HEK293T (cell line): ENCODE results near the gene VDR.

Source experiments
- CTCF ChIA-PET: fragments of 350-600 bp; formaldehyde crosslinking; extraction: SDS; loops from one replicate; lab custom pipeline; 2021; ENCODE audit warnings: antibody characterized with exemption, inconsistent platforms; lab: Yijun Ruan, JAX
- POLR2A ChIA-PET: fragments of 350-600 bp; formaldehyde crosslinking; extraction: SDS; loops from one replicate; lab custom pipeline; 2020; ENCODE audit warnings: antibody characterized with exemption, inconsistent platforms; lab: Yijun Ruan, JAX
- DNase-seq: peaks from one replicate; pipeline ENCODE4 v3.0.0; 2012; ENCODE audit warnings: mixed read lengths; ENCODE audit errors: extremely low spot score
- ARNT ChIP-seq: fragments of 450-650 bp; IDR thresholded peaks from 2 replicates; pipeline ENCODE4 v1.6.1; 2017; ENCODE audit warnings: mild to moderate bottlenecking
- BHLHE40 ChIP-seq: fragments of 450-650 bp; IDR thresholded peaks from 2 replicates; pipeline ENCODE4 v1.6.1; 2016; ENCODE audit warnings: mild to moderate bottlenecking, moderate library complexity, borderline replicate concordance
- CTBP1 ChIP-seq: fragments of 450-650 bp; IDR thresholded peaks from 2 replicates; pipeline ENCODE4 v1.6.1; 2016; ENCODE audit warnings: borderline replicate concordance
- ELF4 ChIP-seq: fragments of 450-650 bp; IDR thresholded peaks from 2 replicates; pipeline ENCODE4 v1.6.1; 2017; ENCODE audit warnings: antibody characterized with exemption
- FOXA1 ChIP-seq: fragments of 450-650 bp; IDR thresholded peaks from 2 replicates; pipeline ENCODE4 v1.6.1; 2016; ENCODE audit warnings: mild to moderate bottlenecking
- FOXK2 ChIP-seq: fragments of 450-650 bp; IDR thresholded peaks from 2 replicates; pipeline ENCODE4 v1.6.1; 2016; ENCODE audit warnings: mild to moderate bottlenecking
- FOXM1 ChIP-seq: fragments of 450-650 bp; IDR thresholded peaks from 2 replicates; pipeline ENCODE4 v1.6.1; 2017; ENCODE audit warnings: mild to moderate bottlenecking, borderline replicate concordance
- HDGF ChIP-seq: fragments of 450-650 bp; IDR thresholded peaks from 2 replicates; pipeline ENCODE4 v1.6.1; 2017; ENCODE audit warnings: antibody characterized with exemption, borderline replicate concordance
- L3MBTL2 ChIP-seq: fragments of 450-650 bp; conservative IDR thresholded peaks from 2 replicates; pipeline ENCODE4 v1.6.1; 2016; ENCODE audit warnings: mild to moderate bottlenecking
- LEF1 ChIP-seq: fragments of 450-650 bp; IDR thresholded peaks from 2 replicates; pipeline ENCODE4 v1.6.1; 2017; ENCODE audit warnings: mild to moderate bottlenecking, borderline replicate concordance
- NFRKB ChIP-seq: fragments of 450-650 bp; IDR thresholded peaks from 2 replicates; pipeline ENCODE4 v1.6.1; 2016; ENCODE audit warnings: mild to moderate bottlenecking, moderate library complexity
- SP1 ChIP-seq: fragments of 450-650 bp; IDR thresholded peaks from 2 replicates; pipeline ENCODE4 v1.6.1; 2017
- SUZ12 ChIP-seq: fragments of 450-650 bp; IDR thresholded peaks from 2 replicates; pipeline ENCODE4 v1.6.1; 2016; ENCODE audit warnings: mild to moderate bottlenecking
- TARDBP ChIP-seq: fragments of 450-650 bp; IDR thresholded peaks from 2 replicates; pipeline ENCODE4 v1.6.1; 2016
- ZNF384 ChIP-seq: fragments of 450-650 bp; IDR thresholded peaks from 2 replicates; pipeline ENCODE4 v1.6.1; 2016
- TF ChIP-seq, protein P1 (sequence below): fragments of 450-650 bp; IDR thresholded peaks from 2 replicates; pipeline ENCODE4 v1.6.1; 2016

VDR gene

GRCh38 chr12:47795814-47796411, 108.9 kb downstream of the VDR start:
- DNase-seq = no peak
- CTCF ChIA-PET = interaction anchor here (0.6 to 2.4 kb wide), 2 partner anchors 14 to 42 kb away, joined by 3 to 20 read pairs; no protein-coding TSS in a partner anchor
- TF ChIP-seq FOXM1 (no peak), ELF4 (no peak), ZNF384 (no peak)
- POLR2A ChIA-PET = no interaction called here

GRCh38 chr12:47795121-47795813, 109.5 kb downstream of the VDR start:
- POLR2A ChIA-PET = no interaction called here
- CTCF ChIA-PET = interaction anchor here (2.4 kb wide), 1 partner anchor 43 kb away, joined by 20 read pairs; no protein-coding TSS in a partner anchor
- TF ChIP-seq HDGF (no peak), ZNF384 (no peak), ARNT (no peak), CTBP1 (no peak), ELF4 (no peak)

DNA sequence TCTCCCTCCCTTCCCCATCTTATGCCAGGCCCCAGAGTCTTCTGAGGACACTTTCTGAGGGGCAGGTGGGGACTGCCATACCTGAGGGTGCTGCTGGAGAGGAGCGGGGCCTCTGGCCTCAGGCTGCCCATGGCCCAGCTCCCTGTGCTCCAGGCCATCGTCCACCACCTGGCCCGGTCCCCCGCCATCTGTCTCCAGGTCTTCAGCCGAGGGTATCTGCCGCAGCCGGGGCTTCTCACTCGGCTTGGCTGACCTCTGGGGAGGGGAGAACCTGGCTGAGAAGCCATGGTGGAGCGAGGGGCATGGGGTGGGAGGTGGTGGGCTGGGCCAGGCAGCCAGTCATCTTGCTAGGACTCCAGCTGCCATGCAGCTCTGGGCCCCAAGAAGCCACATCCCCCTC, 110.1 kb downstream of the VDR start:
- ChIA-PET POLR2A (no interaction called here), CTCF (no interaction called here)
- no peak for DNase-seq
- no peak for TF ChIP-seq SUZ12
- no peak for TF ChIP-seq NFRKB
- no peak for TF ChIP-seq CTBP1
- TF ChIP-seq ELF4 = no peak

More at GRCh38 chr12:47795121-47795813, 109.5 kb downstream of the VDR start:
- no peak for DNase-seq

DNA sequence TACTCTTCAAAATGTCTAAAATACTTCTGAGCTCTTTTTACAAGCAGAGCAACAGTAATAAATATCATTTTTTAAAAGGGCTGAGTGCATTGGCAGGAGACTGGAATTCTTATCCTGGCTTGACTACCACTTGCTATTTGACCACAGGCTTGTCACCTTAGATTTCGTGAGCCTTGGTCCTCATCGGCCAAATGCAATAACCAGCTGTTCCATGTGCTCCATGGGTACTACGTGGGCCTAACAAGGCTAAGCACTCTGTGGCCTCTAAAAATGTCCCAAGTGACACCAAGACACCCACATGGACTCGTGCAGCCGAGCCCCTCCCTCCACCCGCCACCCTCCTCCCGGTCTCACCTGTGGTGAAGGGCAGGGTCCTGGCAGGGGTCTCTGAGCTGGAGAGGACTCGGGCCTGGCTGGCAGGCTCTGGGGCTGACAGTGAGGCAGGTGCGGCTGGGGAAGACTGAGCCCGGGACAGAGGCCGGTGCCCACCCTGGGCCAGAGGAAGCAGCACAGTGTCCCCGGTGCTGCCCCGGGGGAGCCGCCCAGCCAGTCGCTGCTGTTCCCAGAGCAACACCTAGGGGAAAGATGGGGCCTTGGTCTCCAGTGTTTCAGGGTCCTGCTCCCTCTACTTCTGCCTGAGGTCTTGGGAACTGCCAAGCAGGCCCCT, 111.6 kb downstream of the VDR start:
- POLR2A ChIA-PET = no interaction called here
- CTCF ChIA-PET = interaction anchor here (1.1 to 1.2 kb wide), 2 partner anchors 15 to 45 kb away, joined by 3 to 4 read pairs; no protein-coding TSS in a partner anchor
- TF ChIP-seq SP1 (no peak), FOXA1 (no peak), LEF1 (no peak), ZNF384 (no peak), ELF4 (no peak), CTBP1 (no peak), BHLHE40 (no peak), HDGF (no peak), FOXK2 (no peak), L3MBTL2 (no peak), FOXM1 (no peak), ARNT (no peak)
- no peak for DNase-seq

DNA sequence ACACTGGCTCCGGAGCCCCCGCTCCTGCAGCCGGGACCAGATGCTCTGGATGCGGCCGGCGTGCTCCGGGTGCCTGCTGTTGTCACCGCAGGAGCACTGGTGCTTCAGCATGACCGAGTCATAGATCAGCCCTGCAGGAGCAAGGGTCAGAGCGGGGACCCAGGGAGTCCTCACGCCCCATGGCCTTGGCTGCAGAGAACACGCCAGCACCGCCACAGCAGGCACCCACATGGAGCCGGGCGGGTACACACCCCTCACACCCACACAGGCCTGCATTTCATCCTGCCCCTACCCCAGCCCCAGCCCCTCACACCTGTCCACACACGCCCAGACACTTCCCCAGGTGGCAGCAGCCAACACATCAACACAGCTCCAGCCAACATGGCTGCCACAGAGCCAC, 112.9 kb downstream of the VDR start:
- TF ChIP-seq, protein P1, sequence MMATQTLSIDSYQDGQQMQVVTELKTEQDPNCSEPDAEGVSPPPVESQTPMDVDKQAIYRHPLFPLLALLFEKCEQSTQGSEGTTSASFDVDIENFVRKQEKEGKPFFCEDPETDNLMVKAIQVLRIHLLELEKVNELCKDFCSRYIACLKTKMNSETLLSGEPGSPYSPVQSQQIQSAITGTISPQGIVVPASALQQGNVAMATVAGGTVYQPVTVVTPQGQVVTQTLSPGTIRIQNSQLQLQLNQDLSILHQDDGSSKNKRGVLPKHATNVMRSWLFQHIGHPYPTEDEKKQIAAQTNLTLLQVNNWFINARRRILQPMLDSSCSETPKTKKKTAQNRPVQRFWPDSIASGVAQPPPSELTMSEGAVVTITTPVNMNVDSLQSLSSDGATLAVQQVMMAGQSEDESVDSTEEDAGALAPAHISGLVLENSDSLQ = no peak
- TF ChIP-seq TARDBP (no peak), ARNT (no peak)
- ChIA-PET CTCF (interaction anchor here (1.2 kb wide), 1 partner anchor 13 kb away, joined by 3 read pairs; no protein-coding TSS in a partner anchor), POLR2A (no interaction called here)
- DNase-seq = no peak
